Tibial nerve (tissue), 4 donors: ENCODE measurements around the gene ARPC1B. TPM values are rescaled to one million over a fixed set of nuclear protein-coding genes. Genes with fewer than 3 reads are reported as not detected.
A peak's percentile ranks its signal among the peaks of the same experiment; 100 is the strongest.
"Not testable (repeated sequence)": the region's sequence is repeated elsewhere in the genome, so short reads cannot be mapped to it uniquely, and the experiment has no call there.

Source experiments
- DNase-seq, 2 donors: peaks; one replicate each; pipeline ENCODE4 v3.0.0-alpha.2; 2019; ENCODE audit warnings: low spot score in 2 of 2
- H3K27ac ChIP-seq, 4 donors: fragments of 200-600 bp; sonication (generic) in 3 of 4; one replicate each; pipeline ENCODE4 v1.5.1; 2017 to 2019; ENCODE audit warnings: mild to moderate bottlenecking in 1 of 4
- H3K27me3 ChIP-seq, 2 donors: fragments of 200-600 bp; sonication (generic) in 1 of 2; one replicate each; pipeline versions ENCODE4 v1.5.1 to v1.6.0; 2017 to 2019
- H3K36me3 ChIP-seq, 3 donors: fragments of 200-600 bp; sonication (generic); one replicate each; pipeline ENCODE4 v1.5.1; 2018 to 2019
- H3K4me1 ChIP-seq, 4 donors: fragments of 200-600 bp; sonication (generic) in 3 of 4; one replicate each; pipeline ENCODE4 v1.5.1; 2017 to 2019
- H3K4me3 ChIP-seq, 4 donors: fragments of 200-600 bp; sonication (generic) in 3 of 4; one replicate each; pipeline ENCODE4 v1.5.1; 2017 to 2019; ENCODE audit warnings: mild to moderate bottlenecking in 1 of 4, moderate library complexity in 1 of 4
- H3K9me3 ChIP-seq, 4 donors: fragments of 200-600 bp; sonication (generic) in 3 of 4; one replicate each; pipeline ENCODE4 v1.5.1; 2017 to 2019
- CTCF ChIP-seq, 5 experiments: fragments of 200-600 bp in 3 of 5; fragments of 450-650 bp in 2 of 5; sonication (generic) in 3 of 5; IDR thresholded peaks; one replicate each; pipeline ENCODE4 v1.5.1; 2016 to 2019; ENCODE audit warnings: antibody characterized with exemption in 5 of 5, mild to moderate bottlenecking in 3 of 5, moderate library complexity in 2 of 5
- EP300 ChIP-seq, 2 donors: sonication (generic); formaldehyde crosslinking; IDR thresholded peaks; one replicate each; pipeline ENCODE4 v1.6.1; 2017; ENCODE audit warnings: antibody characterized with exemption in 2 of 2, mild to moderate bottlenecking in 1 of 2
- POLR2A ChIP-seq, 2 donors: fragments of 450-650 bp; IDR thresholded peaks; one replicate each; pipeline ENCODE4 v1.6.1; 2017; ENCODE audit warnings: antibody characterized with exemption in 2 of 2, mild to moderate bottlenecking in 2 of 2, moderate library complexity in 2 of 2
- WGBS, 2 donors: methylation state at CpG; one replicate each; pipeline ENCODE4 v1.1.5; 2018; 5-methylcytosine and 5-hydroxymethylcytosine counted together
- total RNA-seq, 4 donors: library from RNA; depleted of rRNA; stranded (reverse); fragments of >200 nt; gene quantifications; one replicate each; pipeline ENCODE4 v1.1.0, GENCODE V29; 2016

ARPC1B gene
- total RNA-seq, 4 donors from 2014 or later = 178 to 337 (median 306) TPM

- peaks cover 0 to 12% (median 7%) of the 10 kb centered on the region in 3 donors for H3K36me3 ChIP-seq
- 7 to 8% methylated on average over 16 of the region's 58 CpGs for whole genome bisulfite sequencing, 2 donors
- TF ChIP-seq CTCF (IDR thresholded peaks at IDR 0.05) = no peak
- peak in 1 of 2 donors; percentile 80 for TF ChIP-seq EP300 (IDR thresholded peaks at IDR 0.05)
- peak in 1 of 2 donors; percentile 45 for TF ChIP-seq POLR2A (IDR thresholded peaks at IDR 0.05)
- peak overlapping the region; percentile 81 to 99 (median 92) for H3K4me3 ChIP-seq
- no peaks in the 10 kb centered on the region for H3K27me3 ChIP-seq
- H3K27ac ChIP-seq = peak overlapping the region; percentile 82 to 98 (median 90)
- peak; percentile 63 to 67 for DNase-seq
- no peaks in the 10 kb centered on the region for H3K9me3 ChIP-seq
- peaks cover 0 to 73% (median 24%) of the 10 kb centered on the region in 4 donors for H3K4me1 ChIP-seq
Measured at GRCh38 chr7:99375070-99375807, 709 bp downstream of the ARPC1B start.

DNA sequence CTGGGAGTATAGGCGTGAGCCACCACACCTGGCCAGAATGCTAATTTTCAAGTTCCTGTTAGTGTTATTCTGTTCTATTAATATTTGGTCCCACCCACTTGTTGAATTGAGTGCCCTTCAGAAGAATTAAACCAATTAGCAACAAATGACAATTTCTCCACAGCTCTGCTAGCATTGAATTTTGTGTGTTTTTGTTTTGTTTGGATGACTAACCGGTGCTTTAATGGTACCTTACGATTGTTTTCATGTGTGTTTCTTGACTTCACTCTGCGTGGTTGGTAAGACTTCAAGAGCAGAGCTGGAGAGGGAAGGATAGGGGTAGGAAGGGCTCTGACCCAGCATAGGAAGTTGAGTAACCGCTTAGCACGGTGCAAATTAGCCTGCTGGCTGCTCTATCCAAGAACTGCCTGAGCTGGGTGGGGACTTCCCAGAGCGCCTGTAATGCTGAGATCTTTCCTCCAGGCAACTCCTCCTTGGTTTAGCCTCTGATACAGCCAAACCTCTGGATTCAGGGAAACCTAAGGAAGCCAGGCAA lies 4.6 kb downstream of the ARPC1B start:
- peak; percentile 54 to 70 for DNase-seq
- H3K36me3 ChIP-seq = peaks cover 0 to 23% (median 7%) of the 10 kb centered on the region in 3 donors
- peaks cover 4 to 77% (median 35%) of the 10 kb centered on the region in 4 donors for H3K4me1 ChIP-seq
- WGBS, 2 donors = 14 to 16% methylated on average over 7 of the region's 7 CpGs
- peak overlapping the region; percentile 86 to 96 (median 90) for H3K27ac ChIP-seq
- H3K9me3 ChIP-seq = no peaks in the 10 kb centered on the region
- no peak for TF ChIP-seq POLR2A (IDR thresholded peaks at IDR 0.05)
- peak in 1 of 2 donors; percentile 82 for TF ChIP-seq EP300 (IDR thresholded peaks at IDR 0.05)
- peak in 3 of 5 experiments; percentile 10 to 38 (median 36) for TF ChIP-seq CTCF (IDR thresholded peaks at IDR 0.05)
- peak overlapping the region in 3 of 4 donors; percentile 7 to 37 (median 17) for H3K4me3 ChIP-seq
- no peaks in the 10 kb centered on the region for H3K27me3 ChIP-seq

GRCh38 chr7:99379693-99380031 lies 5.1 kb downstream of the ARPC1B start:
- not testable (repeated sequence) for H3K27me3 ChIP-seq, H3K9me3 ChIP-seq, DNase-seq
- WGBS, 2 donors = 25 to 33% methylated on average over 7 of the region's 7 CpGs
- Histone ChIP-seq H3K27ac (peak overlapping the region; percentile 86 to 96 (median 90)), H3K4me3 (peak overlapping the region; percentile 7 to 37 (median 16)), H3K36me3 (peaks cover 0 to 23% (median 7%) of the 10 kb centered on the region in 3 donors), H3K4me1 (peaks cover 4 to 81% (median 37%) of the 10 kb centered on the region in 4 donors)

DNA sequence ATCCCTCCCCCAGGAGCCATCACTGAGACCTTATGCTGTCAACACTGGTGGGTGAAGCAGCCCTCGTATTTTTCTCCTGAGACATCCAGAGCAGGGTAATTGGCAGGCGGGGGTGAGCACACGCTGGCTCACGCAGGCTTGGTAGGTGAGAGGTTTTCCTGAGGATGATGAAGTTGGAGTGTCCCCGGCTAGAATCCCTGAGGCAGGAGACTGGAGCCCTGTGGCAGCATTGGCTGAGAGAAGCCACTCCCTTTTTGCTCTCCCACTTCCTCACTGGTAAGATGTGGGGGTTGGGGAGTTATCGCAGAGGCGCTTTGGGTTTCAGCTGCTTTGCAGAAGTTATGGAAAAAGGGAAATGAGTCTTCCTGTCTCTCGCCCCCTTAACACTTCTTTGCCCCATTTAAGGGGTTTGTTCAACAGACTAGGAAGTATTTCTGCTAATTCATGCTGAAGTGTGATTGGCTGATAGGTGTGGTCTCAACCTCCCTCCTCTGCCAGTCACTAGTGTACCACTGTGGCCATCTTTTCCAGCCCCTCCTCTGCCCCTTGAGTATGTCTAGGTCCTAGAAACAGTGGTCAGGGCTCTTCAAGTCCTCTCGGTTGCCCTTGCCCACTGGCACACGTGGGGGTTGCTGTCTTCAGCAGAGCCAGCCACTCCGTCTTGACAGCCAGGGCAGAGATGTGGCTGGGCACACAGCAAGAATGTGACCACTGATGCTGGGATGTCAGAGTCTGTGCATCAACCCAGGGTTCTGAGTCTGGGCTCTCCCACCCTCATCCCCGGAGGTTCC lies 5.7 kb downstream of the ARPC1B start:
- TF ChIP-seq CTCF (IDR thresholded peaks at IDR 0.05) (no peak), EP300 (IDR thresholded peaks at IDR 0.05) (peak in 1 of 2 donors; percentile 63), POLR2A (IDR thresholded peaks at IDR 0.05) (peak in 1 of 2 donors; percentile 28)
- Histone ChIP-seq H3K9me3 (no peaks in the 10 kb centered on the region), H3K36me3 (peaks cover 0 to 23% (median 7%) of the 10 kb centered on the region in 3 donors), H3K27me3 (no peaks in the 10 kb centered on the region), H3K4me1 (peaks cover 4 to 84% (median 37%) of the 10 kb centered on the region in 4 donors), H3K27ac (peak overlapping the region; percentile 86 to 96 (median 90)), H3K4me3 (peak overlapping the region; percentile 7 to 37 (median 16))
- peak in 1 of 2 donors; percentile 40 for DNase-seq
- 12 to 22% methylated on average over 12 of the region's 12 CpGs for WGBS, 2 donors

- WGBS, 2 donors = 50 to 52% methylated on average over 14 to 16 of the region's 16 CpGs
- Histone ChIP-seq H3K27ac (peak overlapping the region; percentile 86 to 96 (median 90)), H3K36me3 (peaks cover 0 to 31% (median 7%) of the 10 kb centered on the region in 3 donors), H3K4me1 (peaks cover 4 to 85% (median 37%) of the 10 kb centered on the region in 4 donors), H3K4me3 (peak overlapping the region in 2 of 4 donors; percentile 17 to 37), H3K27me3 (no peaks in the 10 kb centered on the region), H3K9me3 (no peaks in the 10 kb centered on the region)
- no peak for DNase-seq
- TF ChIP-seq POLR2A (IDR thresholded peaks at IDR 0.05) = no peak
- peak in 1 of 2 donors; percentile 42 for TF ChIP-seq EP300 (IDR thresholded peaks at IDR 0.05)
Measured at GRCh38 chr7:99380823-99381663, 6.5 kb downstream of the ARPC1B start.
